Measurements from ENCODE around the gene KCNK1.
"Not testable (repeated sequence)": the region's sequence is repeated elsewhere in the genome, so short reads cannot be mapped to it uniquely, and the experiment has no call there.

Gene KCNK1

DNA sequence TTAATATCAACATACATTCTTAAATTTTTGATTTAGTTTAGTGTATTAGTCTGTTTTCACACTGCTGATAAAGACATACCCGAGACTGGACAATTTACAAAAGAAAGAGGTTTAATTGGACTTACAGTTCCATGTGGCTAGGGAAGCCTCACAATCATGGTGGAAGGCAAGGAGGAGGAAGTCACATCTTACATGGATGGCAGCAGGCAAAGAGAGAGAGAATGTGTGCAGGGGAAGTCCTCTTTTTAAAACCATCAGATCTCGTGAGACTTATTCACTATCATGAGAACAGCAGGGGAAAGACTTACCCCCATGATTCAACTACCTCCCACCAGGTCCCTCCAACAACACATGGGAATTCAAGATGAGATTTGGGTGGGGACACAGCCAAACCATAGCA is 56.5 kb downstream of the KCNK1 start:
- not testable (repeated sequence) for DNase-seq

DNA sequence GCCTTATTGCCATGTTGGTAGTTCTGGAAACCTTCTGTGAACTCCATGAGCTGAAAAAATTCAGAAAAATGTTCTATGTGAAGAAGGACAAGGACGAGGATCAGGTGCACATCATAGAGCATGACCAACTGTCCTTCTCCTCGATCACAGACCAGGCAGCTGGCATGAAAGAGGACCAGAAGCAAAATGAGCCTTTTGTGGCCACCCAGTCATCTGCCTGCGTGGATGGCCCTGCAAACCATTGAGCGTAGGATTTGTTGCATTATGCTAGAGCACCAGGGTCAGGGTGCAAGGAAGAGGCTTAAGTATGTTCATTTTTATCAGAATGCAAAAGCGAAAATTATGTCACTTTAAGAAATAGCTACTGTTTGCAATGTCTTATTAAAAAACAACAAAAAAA is 57.4 kb downstream of the KCNK1 start:
- no peak for DNase-seq

DNA sequence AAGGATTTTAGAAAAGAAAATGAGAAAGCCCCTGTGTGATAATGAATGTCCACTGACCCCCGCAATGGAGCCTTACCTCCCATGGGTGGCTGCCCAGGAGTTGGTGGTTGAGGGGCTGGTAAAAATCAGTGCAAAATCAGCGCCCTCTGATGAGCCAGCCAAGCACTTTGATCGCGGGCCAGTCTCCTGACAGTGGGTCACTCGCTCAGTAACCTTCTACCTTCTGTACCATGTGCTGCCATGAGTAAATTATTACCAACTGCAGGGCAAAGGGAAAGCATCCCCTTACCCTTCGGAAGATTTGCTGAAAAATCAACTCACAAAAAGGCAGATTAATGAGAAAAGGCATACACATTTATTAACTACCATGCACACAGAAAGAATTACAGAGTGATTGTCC is 58.8 kb downstream of the KCNK1 start:
- no peak for DNase-seq

DNA sequence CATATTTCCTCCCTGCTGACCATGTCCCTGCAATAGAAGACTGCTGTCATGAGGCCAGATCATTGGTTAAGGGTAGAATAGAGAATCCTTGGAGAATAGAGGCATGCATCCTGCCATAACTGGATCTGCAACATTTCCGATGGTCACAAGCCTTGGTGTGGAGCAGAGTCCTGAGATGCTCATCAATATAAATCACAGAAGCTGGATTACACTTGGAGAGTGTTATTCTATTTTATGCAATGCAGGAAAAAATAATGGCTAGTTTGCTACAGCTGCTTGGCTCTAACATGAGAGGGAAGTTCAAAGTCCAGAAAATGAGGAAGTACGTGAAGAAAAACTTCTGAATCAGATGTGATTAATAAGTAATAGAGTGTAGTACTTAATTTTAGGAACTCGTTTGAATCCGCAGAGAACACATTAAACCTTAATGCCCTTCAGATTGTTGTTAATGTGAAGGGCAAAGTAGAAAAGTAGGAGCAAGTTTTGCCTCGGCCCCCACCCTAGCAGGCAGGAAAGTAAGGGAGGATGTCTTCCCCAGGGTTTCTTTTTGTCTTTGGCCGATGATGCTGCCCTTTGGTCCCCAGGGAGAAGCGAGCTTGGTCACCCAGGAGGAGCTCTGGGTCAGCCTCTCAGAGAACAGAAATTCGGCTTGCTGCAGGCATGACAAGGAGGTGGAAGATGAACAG is 59.5 kb downstream of the KCNK1 start:
- no peak for DNase-seq

DNA sequence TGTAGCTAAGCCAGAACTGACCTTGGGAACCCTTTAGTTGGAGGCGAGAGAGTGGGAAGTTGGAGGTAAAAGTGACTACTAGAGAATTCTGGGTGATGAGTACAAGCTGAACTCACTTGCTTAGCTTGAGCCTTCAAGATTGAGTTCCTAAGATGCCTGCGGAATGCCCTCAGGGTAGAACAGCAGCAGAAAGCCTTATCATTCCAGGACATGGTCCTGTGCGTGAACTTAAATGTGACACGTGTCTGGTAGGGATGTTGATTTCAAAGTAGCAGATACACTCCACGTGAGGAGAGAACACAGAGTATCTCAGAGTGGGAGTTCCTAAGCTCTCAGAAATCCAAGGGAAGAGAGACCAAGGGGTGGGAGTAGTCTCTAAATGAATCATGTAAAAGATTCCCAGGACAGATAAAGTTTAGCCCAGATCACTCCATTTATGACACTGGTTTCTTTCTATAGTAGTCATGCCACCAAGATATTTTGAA is 60.1 kb downstream of the KCNK1 start:
- DNase-seq, result no peak

DNA sequence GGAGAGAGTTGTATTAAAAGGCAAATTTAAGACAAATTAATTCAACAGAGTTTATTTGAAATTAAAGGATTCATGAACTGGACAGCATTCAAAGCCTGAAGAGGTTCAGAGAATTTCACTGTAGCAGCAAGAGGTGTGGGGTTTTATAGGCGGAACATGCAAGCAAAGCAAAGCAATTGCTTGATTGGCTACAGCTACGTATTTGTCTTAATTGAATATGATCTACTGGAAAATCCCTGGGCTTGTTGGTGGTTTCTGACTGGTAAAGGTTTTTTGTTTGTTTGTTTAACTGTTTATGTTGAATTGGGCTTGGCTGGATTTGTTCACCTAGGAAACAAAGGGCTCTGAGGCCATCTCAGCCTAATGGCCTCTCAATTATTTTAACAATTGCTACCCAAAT is 61.5 kb downstream of the KCNK1 start:
- no peak for DNase-seq

DNA sequence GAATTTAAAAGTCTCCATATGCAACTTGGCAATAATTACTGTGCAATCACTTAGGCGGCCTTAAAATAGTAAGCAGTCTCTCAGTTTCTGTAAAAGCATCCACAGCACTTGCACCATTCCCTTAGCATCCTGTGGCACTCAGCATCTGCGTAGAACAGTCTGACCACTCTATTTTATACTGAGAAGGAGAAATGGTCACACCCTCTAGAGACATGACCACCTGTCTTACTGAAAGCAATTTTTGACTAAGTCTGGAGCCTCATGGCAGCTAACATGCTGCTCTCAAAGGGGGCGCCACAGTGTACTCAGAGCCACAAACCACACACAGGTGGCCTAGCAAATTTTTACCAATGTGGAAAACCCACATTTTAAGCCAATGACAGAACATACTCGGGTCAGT is 62.0 kb downstream of the KCNK1 start:
- DNase-seq, result no peak

DNA sequence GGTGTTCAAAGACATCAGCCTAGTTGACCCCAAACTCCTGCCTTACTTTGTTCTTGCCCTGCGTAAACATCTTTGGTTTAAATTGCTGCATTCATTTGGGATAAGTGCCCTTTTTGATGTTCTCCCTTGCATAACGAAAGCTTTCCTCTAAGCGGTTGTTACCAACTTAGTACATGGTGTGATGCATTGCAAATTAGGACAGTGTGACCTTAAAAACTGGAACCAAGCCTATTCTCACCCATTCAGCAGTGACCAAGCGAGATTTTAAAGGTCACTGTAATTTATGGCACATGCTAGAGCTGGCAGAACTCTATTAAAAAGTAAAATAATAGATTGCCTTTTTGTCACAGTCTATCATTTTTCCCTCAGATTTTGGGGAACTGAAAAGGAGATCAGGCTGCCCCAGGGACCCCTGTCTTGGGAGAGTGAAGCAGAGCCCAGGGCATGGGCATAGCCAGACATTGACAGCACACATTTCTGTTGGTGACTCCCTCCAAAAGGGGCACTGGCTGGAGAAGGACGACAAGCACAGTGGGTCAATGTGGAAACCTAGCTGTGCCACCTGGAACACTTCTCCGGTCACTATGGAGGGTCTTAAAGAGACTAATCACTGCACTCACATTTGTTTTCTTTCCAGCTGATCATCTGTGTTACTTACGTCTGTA is 63.9 kb downstream of the KCNK1 start:
- DNase-seq, result no peak

DNA sequence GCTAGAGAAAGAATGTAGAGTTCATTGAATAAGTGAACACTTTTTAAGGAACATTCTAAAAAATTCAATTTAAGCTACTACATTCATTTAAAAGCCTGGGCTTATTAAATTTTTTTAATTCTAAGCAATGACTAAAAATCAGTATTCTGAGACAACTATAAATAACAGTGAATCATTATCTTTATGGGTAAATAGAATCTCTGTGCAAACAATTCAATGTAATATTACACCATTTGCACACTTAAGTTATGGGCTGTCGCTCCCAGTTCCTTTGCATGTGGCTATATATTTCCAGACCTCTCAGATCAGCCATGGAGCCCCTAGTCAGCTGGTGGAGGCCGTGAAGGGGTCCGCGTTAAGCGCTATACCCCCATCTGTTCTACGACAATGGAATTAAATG is 65.1 kb downstream of the KCNK1 start:
- no peak for DNase-seq

DNA sequence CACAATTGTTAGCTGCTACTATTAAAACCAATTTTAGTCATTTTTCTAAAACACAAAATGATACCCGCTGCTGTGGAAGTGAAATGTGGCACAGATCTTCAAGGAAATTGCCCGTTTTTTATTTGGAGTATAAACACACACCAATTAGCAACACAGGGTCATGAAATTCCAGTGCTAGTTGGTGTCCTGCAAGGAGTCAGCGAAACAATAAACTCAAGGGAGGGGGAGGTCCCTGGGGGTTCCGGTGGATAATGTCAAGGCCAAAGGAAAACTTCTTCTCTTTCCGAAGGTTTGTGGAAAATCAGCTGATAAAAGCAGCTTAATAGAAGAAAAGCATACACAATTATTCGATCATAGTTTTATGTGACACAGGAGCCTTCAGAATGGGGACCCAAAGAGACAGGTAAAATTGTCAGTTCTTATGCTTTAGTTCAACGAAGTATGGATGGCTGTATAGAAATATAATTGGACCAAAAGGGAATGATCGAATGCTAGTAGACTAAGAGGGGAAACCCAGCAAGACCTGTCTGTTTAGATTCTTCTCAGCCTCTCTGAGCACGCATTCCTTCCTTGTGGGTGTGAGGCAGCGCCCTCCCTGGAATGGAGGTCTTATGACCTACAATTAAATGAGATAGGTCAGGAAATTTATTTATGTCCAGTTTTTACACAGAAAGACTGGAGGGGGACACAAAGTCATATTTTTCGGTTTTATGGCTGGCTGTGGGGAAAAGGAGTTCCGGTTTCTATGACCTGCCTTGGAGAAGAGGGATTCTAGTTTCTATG is 65.9 kb downstream of the KCNK1 start:
- no peak for DNase-seq

DNA sequence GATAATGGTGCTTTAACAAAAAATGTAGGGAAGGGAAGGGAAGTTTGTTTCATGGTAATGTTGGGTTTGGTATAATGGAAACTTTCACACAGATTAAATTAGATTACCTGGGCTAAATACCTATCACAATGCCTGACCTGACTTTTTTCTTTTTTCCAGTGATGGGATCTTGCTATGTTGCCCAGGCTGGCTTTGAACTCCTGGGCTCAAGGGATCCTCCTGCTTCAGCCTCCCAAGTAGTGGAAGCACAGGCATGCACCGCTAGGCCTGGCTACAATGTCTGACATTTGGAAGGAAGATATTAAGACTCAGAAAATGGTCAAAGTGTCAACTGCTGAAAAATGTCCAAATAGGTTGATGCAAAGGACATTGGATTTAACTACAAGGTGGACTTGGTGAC is 67.4 kb downstream of the KCNK1 start:
- DNase-seq, result no peak

DNA sequence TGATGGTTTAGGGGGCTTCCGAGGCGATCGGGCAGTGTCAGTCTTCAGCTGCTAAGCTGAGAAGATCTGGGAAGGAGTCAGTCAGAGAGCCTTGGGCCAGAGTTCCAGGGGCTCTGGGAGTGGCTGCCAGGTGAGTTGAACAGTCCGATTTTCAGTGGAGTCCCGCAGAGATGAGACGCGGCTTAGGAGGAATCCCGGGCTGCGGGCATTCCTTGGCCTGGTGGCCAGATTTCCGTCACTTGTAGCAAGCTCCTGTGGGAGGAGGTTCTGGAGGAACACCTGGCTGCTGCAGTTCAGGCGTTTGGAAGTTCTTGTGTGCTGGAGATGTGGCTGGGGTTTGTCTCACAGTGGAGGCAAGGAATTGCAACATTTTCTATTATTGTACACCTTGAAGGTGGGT is 72.7 kb downstream of the KCNK1 start:
- DNase-seq, result not testable (repeated sequence)

DNA sequence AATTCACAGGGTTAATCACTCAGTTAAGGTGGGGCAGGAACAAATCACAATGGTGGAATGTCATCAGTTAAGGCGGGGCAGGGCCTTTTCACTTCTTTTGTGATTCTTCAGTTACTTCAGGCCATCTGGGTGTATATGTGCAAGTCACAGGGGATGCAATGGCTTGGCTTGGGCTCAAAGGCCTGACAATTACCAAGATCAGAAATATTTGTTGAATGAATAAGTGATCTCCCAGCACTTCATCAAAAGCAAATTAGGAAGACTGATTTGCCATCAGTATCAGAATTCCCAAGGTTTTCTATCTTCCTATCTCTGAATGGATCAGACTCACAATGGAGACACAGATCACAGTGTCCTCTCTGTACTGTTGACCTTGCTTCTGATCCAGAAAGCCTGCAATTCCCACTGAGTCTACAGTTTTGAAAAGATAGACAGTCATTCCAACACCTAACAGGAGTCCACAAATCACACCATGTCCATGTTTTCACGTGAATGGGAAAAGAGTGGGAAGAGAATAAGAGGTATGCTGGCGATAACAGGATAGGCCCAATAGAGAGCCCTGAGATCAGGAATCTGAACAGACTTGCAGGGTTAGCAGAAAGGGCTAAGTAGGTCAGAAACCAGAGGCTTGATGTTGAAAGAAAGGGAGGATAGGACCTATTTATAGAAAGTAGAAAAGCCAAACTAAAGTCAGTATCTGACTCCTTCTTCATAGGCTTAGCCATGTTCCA is 75.3 kb downstream of the KCNK1 start:
- no peak for DNase-seq

DNA sequence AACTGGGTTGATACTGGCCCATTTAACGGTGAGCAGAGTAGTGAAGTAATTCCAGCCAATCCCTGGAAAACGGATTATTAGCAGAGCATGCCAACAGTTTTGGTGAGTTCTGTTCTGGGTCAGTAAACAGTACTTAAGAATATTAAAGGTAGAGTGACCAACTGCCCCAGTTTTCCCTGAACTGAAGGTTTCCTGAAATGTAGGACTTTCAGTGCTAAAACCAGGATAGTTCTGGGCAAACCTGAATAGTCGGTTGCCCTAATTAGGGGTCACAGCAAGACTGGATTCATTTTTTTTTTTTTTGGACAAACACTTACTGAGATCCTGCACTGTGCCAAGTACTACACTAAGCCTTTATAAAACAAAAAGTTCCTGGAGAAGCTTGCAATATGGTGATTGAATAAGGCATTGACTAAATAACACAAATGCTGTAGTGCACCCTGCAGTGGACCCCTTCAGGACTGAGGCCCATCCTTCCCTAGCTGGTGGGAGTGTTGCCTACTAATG is 75.9 kb downstream of the KCNK1 start:
- no peak for DNase-seq

DNA sequence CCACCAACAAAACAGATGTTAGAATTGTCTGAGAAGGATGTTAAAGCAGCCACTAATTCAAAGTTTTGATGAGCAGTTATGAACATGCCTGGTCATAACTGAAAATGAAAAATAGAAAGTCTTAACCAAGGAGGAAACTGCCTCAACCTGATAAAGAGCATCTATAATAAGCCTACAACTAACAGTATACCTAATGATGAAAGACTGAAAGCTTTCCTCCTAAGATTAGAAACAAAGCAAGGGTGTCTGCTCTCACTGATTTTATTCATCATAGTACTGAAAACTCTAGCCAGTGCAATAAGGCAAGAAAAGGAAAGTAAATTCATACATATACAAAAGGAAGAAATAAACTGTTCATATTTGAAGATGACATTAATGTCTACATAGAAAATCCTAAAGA is 82.0 kb downstream of the KCNK1 start:
- no peak for DNase-seq

DNA sequence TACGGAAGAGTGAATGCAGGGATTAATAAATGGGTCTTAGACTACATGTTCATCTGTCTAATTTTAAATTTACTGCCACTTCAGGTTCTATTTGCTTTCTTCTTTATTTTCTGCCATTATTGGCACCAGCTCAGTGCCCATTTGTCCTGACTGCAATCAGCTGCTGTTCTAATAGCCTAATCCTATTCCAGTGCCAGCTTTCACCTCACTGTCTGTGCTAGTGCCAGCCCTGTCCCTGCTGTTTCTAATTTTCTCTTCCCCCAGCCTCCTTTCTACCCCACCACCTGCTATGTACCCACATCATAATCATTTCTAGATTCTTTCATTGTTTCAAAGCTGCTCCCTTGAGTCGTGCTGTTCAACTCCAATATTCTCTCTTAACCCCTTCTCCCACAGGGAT is 86.4 kb downstream of the KCNK1 start:
- DNase-seq, result no peak

DNA sequence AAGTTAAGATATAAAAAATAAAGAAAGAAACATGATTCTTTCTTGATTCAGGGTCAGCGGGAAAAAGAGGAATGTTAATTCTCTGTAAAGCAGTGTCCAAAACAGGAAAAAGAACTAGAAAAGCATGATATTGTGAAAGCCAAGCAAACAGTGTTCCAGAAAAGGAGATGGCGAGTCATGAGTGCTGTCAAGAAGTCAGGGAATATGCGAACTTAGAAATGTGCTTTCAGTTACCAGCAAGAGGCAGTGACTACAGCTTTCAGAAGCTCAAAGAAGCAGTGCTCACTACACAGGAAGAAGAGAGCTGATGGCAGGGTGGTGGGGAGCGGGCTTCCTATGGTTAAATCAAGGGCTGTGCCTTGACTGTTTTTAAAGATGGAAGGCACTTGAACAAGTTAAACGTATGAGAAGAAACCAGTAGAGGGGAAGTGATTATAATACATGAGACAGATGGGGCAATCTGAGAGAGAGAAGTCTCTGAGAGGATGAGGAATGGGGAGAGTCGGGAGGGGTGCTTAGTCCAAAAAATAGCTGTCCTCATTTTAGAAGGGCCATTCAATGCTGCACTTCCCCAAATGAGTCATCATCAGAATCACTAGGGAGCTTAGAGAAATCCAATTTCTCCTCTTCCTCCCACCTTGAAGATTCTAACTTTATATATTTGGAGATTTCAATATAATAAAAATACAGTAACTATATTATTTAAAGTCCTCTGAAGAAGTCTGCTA is 90.4 kb downstream of the KCNK1 start:
- no peak for DNase-seq

DNA sequence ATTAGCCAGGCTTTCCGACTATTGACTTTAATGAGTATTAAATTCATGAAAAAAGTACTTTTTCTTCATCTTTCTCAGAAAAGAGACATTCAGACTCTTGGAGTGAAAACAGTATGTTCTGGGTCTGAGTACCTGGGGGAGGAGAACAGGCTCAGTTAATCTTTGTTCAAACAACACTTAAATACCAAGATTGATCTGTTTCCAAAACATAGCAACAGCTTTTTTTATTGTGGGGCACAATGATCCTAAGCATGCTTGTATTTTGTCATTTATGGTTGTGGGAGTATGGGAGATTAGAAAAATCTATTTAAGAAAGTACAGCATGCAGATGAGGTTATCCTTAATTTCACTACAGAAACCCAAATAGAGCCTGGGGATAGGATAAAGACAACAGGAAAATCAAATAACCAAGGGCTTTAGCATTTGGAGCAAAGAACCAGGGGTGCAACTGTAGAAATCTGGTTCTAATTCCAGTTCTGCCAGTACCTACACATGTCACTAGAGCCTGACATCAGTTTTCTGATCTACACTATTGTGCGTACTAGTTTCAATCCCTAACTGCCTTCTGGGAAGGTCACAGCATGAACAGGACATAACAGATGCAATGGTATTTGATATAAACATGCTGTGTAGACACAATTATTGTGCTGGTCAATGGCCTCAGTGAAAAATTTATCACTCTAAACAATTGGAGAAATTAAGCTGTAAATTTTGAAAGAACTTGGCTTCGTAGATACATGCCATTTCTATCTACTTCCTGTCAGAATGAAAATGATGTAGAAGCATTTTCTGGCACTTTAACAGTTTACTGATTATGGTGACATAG is 91.2 kb downstream of the KCNK1 start:
- DNase-seq, result no peak

DNA sequence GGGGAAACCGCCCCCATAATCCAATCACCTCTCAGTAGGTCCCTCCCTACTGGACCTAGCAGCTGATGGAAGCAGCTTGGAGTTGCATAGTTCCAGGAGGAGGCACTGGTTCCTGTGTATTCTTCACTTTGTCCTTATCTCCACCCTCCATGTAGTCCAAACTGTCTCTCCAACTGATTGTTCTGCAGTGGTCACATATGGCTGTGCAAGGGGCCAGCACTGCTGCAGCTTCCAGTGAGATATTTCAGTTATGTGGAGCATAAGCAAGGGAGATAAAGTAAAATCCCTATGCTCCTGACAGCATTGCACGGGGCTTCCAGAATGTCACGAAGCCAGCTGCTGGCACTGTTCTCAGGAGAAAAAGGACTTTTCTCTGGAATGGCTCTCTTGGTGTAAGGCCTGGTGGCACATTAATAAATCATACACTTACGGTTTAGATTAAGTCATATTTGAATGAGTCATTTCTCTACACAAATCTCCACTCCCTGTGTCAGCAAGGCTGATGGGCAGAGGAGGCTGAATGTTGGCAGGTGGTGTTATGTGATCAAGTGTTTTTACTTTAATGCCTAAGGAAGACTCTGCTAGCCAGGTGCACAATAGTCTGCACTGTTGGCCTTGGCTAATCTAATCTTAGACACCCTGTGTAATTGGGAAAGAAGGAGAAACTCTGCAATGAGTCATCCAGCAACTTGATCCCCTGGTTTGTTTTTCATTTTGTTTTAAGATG is 93.4 kb downstream of the KCNK1 start:
- no peak for DNase-seq

Data from CD4-positive, alpha-beta T cell treated with Interleukin-21 for 1 hour (primary cell).